Limb (tissue), 2 donors: ENCODE measurements around the gene PBRM1.
A peak's percentile ranks its signal among the peaks of the same experiment; 100 is the strongest.
"Not testable (repeated sequence)": the region's sequence is repeated elsewhere in the genome, so short reads cannot be mapped to it uniquely, and the experiment has no call there.

Experiments
- DNase-seq, 2 donors: peaks; one replicate each; pipeline ENCODE4 v3.0.0-alpha.2; 2016; ENCODE audit errors: extremely low spot score in 2 of 2

The PBRM1 gene

DNA sequence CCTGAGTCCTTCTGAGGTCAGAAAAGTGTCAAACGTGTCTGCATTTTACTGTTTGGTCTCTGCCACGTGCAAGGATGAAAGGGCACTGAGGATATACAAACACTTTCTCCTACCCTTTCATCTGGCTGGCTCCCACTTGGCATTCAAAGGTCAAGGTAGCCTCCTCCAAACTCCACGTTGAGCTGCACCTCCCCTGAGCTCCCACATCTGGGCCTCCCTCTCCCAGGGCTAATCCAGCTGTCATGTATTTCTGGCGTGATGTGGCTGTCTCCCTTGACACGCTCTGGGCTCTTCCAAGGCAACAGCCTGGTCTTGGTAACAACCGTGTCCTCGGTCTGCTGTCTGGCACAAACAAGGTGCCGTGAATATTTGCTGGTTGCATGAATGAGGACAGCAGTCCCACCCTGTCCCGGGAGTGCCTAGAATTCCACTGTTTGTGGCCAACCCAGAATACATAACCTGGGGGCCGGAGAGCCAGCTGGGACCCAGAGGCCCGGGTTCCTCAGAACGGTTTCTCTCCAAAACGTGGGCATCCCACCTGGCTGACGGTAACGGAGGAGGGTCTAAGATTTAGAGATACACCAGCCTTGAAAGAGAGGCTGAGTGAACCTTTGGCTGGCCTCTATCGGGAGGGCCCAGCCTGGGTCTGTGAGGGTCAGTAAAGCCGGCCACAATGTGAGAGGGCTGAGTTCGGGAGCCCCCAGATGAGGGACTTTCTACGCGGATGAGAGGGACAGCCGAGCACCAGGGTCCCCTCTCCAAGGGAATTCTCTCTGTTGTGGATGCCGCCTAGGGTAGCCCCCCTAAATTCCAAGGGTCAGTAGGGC is 19.1 kb upstream of the PBRM1 start:
- no peak for DNase-seq

DNA sequence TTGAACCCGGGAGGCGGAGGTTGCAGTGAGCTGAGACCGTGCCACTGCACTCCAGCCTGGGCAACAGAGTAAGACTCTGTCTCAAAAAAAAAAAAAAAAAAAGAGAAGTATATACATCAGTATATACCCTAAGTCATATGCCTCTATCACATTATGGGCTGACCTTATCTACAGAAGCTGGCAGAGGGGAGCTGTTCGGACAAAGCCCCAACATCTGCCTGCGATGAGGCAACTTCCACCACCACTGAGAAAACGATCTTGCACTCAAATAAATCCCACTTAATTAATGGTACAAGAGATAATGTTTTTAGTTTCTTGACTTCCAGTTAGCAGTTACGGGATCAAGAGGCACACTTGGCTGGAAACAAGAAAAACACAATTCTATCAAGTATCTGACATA is 17.6 kb upstream of the PBRM1 start:
- DNase-seq: no peak

GRCh38 chr3:52697632-52697965 is 11.9 kb upstream of the PBRM1 start:
- DNase-seq: no peak

- no peak for DNase-seq
These were observed 11.3 kb upstream of the PBRM1 start for GRCh38 chr3:52696830-52697631.

- DNase-seq: no peak
These were observed 10.3 kb upstream of the PBRM1 start for GRCh38 chr3:52695798-52696671.

DNA sequence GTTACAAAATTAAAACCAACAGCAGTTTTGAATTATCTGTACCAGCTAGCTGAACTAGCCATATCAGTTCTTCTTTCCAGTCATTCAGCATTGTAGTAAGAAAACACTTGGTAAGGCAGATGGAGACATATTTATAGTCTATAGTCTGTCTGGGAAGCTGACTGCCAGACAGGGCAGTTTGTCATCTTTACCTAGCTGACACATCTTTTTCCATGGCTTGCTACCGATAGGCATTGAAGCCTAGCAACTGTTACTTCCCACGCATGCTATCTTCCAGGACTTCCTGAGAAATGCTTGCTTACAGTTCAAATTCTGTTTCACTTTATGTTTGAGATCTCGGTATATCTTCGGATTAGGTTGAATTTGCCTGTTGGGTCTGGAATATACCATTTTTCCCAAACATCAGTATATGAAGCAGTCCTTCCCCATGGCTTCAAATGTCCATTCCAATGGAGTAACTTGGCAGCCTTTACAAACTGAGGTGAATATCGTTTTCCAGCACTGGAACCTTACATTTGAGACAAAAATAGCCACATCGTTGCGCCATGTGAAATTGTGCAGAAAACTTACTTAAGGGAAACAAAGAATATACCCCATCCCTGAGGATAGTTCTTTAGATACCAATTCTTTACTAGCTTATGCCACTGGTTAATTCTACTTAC is 8.9 kb upstream of the PBRM1 start:
- DNase-seq: no peak

DNA sequence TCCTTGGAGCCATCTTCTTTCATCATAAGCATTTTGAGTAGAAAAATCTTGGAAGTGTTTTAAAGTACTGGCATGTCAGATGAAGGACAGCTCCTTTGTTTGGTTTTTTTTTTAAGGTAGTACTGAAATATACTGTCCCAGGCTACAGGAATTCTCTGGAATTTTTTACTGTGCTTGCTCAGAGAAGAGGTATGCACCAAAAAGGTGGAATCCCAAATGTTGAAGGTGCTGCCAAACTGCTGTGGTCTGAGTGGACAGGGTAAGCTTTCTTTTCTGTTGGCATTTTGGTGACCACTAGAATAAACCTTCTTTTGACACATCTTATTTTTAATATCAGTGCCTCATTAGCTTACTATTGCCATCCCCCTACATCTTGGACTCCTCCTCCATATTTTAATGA is 7.4 kb upstream of the PBRM1 start:
- DNase-seq: no peak

DNA sequence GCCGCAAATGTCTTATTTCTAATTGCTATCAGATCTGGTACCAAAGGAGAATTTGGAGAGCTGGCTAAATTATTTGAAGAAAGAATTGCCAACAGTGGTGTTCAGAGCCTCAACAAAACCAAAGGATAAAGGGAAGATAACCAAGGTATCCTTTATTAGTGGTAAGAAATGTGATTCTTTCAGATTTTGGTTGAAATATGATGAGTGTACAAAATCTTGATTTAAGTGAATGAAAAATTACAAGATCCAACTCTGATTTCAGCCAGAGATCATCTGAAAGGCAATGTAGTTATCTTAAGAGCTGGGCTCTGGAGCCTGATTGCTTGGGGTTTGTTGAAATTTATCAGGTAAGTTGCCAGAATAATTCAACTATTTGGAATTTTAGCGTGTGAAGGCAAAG is 4.8 kb upstream of the PBRM1 start:
- no peak for DNase-seq

- no peak for DNase-seq
These were observed 3.4 kb upstream of the PBRM1 start for GRCh38 chr3:52689151-52689550.

- DNase-seq: no peak
These were observed 2.6 kb upstream of the PBRM1 start for GRCh38 chr3:52688266-52688665.

DNA sequence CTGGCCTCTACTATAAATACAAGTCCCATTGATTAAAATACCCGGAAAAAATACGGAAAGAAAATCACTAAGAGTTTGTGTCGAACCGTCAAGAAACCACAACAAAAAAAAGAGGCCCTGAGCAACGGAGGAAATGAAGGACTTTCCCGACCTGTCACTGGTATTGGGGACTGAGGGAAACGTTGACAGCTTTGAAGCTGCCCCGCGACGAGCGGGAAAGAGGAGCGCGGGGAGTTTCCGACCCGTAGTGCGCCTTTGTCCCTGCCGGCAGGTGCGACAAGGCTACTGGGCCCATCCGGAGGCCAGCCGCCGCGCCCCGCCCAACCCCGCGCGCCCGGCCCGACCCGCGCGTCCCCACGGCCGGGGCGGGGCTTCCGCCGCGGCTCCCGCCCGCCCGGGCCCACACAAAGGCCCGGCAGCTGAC is 416 bp downstream of the PBRM1 start:
- peak in 1 of 2 donors; percentile 55 for DNase-seq

GRCh38 chr3:52684184-52684583 is 1.5 kb downstream of the PBRM1 start:
- no peak for DNase-seq

- no peak for DNase-seq
These were observed 2.1 kb downstream of the PBRM1 start for GRCh38 chr3:52683611-52684010.

DNA sequence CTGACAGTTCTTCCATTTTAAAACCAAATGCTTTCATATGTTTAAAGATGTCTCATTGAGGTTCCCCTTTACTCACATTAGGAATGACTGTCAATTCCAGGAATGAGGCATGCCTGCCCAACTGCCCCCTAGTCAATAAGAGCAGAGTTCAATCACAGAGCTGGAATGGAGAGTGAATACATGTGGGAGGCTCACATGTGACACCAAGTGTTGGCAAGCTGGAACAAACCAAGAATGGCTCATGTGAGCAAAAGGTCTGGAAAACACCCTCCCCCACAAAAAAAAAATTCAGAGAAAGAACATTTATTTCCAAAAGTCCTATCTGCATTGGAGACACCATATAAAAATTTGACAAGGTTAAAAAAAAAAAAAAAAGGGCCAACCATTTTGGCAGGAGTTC is 3.7 kb downstream of the PBRM1 start:
- DNase-seq: no peak

GRCh38 chr3:52681596-52681995 is 4.1 kb downstream of the PBRM1 start:
- DNase-seq: no peak

- no peak for DNase-seq
These were observed 5.9 kb downstream of the PBRM1 start for GRCh38 chr3:52679811-52680210.

DNA sequence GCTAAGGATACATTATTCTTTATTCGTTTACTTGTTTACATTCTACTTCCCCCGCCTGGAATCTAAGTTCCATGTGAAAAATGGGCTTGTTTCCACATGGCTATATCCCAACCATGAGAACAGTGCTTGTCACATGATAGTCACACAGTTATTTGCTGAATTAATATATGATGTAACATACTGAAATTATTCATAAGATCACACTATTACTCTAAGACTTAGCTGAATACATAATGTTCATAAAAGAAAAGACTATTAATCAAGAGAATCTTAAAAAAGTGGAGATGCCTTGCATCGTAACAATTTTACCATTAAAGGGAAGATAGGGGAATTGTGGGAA is 6.5 kb downstream of the PBRM1 start:
- DNase-seq: no peak

DNA sequence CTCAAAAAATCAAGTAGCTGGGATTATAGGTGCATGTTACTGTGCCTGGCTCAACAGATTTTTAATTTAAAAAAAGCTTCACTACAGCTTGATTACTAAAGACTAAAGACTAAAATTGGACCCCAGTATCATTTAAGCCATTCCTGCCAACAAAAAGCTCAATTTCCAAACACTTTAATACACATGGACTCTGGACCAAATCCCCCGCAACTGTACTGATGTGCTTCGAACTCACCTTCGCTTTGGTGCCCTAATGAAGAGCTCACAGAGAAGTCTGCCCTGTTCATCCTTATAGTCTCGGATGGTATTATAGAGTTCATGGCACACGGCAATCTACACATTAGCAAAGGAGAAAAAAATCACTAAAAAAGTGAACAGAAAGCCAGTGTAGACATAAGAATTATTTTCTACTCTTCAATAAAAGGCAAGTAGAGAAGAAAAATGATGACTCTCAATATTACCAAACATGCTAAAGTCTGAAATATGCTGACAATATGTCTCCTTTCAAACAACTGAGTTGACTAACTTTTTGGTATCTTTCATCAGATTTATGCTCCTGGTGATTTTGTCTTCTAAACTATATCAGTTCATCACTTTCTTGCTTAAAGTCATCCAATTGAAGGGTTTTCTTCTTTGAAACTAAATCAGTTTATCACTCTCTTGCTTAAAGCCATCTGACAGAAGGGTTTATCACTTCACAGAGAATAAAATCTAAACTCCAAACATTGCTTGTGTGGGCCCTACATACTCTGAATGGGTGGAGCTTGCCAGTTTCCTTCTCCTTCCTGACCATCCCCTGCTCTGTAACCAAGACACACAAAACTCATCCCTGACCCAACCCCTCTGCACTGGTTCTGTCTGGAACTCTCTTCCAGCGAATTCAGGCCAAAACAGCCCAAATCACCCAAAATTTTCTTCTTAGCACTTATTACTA is 7.2 kb downstream of the PBRM1 start:
- no peak for DNase-seq

DNA sequence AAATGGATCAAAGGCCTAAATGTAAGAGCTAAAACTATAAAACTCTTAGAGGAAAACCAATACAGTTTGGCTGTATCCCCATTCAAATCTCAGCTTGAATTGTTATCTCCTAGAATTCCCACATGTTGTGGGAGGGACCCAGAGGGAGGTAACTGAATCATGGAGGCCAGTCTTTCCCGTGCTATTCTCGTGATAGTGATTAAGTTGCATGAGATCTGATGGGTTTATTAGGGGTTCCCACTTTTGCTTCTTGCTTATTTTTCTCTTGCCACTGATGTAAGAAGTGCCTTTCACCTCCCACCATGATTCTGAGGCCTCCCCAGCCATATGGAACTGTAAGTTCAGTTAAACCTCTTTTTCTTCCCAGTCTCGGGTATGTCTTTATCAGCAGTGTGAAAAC is 9.5 kb downstream of the PBRM1 start:
- DNase-seq: not testable (repeated sequence)

DNA sequence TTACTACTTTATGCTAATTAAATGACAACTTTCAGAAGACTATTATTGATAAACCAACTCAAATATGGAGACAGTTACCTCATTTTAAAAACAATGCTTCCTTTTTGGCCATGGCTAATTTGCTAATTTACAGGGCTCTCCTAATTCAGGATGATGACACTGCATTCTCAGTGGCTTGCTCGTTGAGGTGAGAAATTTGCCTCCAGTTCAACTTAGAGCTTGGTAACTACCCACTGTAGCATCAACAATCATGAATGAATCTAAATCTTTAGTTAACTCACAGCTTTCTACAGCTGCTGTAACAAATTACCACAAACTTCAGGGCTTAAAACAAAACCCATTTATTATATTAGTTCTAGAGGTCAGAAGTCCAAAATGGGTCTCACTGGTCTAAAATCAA is 14.0 kb downstream of the PBRM1 start:
- no peak for DNase-seq
